Activated naive CD4-positive, alpha-beta T cell (primary cell): Measurements from ENCODE around the gene UBALD1.
"Not testable (repeated sequence)": the region's sequence is repeated elsewhere in the genome, so short reads cannot be mapped to it uniquely, and the experiment has no call there.

Experiments used
- DNase-seq, 4 experiments: peaks; one replicate each; lab custom pipeline; 2025; lab: John Stamatoyannopoulos, UW

Gene UBALD1

DNA sequence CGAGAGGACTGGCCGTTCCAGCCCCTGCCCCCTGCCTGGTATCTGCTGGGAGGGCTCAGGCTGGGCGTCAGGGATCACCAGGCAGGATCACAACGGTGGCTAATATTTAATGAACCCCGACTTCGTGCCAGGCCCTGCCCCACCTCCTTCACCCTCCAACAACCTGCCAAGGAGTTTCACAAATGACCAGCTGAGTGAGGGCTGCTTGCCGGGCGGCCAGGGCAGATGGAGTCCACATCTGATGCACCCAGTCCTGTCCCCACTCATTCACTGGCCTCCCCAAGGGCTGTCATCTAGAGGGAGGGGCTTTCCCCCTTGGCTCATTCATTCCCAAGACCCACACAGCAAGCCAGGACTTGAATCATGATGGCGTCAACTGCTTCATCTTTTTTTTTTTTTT is 17.5 kb downstream of the UBALD1 start:
- no peak for DNase-seq

DNA sequence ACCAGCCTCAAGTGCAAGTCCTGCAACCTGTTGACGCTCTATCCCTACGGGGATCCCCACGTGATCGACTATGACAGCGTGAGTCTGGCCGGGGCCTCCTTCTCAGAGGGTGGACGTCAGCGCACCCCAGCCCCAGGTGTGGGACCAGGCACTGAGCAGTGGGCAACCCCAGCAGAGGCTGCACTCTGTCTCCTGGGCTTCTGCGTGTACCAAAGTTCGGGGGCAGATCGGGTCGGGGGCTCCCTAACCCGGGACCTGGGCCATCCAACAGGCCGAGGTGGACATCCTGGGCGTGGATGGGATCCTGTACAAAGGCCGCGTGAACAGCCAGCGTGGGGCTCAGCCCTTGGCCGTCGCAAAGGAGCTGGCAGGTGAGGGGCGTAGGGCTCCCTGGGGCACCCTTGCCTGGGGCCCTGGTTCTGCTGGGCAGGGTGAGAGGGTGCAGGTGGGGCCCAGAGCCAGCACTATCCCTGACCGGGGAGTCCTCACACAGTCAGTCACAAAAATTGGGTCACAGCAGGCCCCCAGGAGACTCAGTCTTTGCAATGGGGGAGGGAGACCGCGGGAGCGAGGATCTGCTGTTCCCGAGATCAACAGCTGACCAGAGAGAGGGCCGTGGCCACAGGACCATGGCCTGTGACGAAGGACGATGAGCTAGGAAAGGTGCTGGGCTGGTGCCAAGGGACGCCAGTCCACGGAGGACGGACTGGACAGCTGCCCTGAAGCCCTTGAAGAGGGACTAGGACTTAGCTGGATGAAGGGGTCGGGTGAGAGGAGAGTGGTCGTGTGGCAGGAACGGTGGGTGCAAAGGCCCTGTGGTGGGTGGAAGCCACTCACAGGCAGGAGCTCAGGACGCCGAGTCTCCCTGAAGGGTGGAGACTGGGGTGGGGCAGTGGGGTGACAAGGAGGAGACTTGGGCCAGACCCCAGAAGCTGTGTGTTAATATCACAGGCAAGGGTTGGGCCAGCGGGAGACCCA is 20.0 kb downstream of the UBALD1 start:
- no peak for DNase-seq

DNA sequence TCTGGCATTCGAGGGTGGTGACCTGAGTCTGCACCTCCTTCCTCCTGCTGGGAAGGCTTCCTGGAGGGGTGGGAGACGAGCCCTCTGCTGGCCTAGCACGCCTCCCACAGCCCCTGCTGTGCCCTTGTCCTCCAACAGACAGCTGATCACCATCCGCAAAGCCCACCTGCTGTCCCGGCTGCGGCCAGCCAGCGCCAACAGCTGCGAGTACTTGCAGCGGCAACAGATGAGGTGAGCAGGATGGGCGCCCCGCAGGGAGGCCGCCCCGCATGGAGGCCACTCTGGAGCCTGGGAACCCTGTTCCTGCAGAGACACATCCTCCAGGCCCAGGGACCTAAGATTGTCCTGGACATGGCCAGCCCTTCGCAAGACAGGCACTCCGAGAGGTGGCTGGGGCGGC is 21.6 kb downstream of the UBALD1 start:
- DNase-seq: no peak

DNA sequence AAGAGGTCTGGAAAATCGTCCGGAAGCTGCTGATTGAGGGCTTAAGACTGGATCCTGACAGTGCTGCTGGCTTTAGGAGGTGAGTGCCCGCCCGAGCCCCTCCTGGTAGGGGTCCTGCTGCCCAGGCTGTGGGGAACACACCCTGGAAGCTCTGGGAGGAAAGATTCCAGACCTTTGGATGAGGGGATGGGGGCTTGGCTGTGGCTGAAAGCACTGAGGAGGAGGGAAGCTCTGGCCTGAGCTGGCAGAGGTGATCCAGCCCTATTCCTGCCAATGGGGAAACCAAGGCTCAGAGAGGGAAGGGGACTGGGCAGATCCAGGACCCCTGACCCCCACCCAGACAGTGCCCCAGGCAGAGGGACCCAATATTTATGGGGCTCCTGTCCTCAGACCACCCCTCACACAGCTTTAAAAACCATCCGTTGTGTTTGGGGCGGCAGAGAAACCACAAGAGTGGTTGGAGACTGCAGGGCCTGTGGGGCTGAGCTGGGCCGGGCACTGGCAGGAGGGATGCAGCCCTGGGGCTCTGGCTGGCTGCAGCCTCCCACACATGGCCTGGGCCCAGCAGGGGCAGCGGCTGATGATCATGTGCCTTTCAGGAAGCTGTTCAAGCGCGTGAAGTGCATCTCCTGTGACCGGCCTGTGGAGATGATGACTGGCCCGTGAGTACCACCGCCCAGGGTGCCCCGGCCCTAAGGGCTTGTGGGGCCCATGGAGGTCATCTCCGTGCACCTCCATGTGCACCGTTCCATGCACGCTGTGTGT is 22.8 kb downstream of the UBALD1 start:
- DNase-seq: no peak

DNA sequence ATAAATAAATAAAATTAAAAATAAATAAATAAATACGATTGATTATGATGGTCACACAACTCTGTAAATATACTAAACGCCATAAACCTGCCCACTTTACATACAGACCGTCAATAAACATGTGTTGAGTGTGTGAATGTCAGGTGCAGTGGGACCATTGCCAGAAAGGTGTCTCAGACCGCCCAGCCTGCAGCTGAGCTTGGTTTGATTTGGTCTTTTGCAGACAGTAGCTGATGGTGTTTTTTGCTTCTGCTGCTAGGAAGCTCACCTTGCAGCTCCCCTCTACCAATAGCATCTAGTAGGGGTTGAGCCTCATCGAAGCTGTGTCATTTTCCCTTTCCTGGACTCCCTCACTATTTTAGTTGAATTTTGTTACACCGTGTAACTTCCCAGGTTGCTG is 23.5 kb downstream of the UBALD1 start:
- DNase-seq: no peak

DNA sequence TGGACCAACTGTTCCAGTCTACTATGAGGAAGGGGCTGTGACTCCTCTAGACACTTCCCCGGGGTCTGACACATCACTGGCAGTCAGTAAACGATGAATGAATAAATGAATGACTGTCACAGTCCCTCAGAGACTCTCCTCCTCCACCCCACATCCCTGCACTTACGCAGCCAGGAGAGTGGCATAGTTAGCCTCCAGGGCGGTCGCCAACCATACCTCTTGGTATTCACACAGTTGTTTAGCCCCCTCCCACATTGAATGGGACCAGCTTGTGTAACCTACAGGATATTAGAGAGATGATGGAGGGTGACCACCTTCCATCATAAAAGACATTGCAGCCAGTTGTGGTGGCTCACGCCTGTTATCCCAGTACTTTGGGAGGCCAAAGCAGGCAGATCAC is 25.7 kb downstream of the UBALD1 start:
- DNase-seq: no peak

DNA sequence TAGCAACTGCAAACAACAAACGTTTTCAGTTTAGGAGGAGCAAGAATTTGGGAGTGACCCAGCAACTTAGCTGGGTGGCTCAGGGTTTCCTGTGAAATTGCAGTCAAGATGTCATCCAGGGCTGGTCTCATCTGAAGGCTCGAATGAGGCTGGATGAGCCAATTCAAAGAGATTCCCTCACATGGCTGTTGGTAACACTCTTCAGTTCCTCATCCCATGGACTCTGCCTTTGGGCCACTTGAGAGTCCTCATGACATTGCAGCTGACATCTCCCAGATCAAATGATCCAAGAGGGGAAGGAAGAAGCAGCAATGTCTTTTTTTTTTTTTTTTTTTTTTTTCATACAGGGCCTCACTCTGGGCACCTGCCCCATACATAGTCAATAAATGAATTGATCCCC is 26.3 kb downstream of the UBALD1 start:
- no peak for DNase-seq

DNA sequence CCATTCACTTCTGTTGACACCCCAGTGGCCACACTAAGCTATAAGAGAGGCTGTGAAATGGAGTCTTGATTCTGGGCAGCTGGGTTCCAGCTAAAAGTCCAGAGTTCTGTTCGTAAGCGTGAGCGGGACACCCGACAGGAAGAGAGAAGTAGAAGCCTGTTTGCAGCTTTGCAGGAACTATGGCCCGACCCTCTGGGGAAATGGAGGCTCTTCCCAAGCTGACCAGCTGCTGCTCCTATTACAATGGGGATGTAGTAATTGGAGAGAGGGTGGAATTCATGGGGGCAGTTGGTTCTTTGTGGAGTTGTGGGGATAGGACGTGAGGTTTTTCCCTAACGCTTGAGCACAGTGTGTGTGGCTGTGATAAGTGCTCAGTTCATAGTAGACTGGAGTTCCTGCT is 28.4 kb downstream of the UBALD1 start:
- no peak for DNase-seq

DNA sequence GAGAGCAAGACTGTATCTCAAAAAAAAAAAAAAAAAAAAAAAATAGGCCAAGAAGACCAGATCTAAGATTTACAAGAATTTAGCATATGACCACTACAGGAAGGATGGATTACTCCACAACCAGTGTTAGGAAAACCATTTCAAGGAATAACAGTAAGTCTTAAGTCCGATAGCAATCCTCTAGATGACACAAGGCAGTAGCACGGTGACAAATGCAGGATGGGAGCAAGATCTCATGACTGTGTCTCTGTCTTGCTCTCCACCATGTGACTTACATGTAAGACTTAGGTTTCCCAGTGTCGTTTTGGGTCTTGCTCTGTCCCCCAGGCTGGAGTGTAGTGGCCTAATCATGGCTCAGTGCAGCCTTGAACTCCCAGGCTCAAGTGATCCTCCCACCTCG is 30.8 kb downstream of the UBALD1 start:
- no peak for DNase-seq

DNA sequence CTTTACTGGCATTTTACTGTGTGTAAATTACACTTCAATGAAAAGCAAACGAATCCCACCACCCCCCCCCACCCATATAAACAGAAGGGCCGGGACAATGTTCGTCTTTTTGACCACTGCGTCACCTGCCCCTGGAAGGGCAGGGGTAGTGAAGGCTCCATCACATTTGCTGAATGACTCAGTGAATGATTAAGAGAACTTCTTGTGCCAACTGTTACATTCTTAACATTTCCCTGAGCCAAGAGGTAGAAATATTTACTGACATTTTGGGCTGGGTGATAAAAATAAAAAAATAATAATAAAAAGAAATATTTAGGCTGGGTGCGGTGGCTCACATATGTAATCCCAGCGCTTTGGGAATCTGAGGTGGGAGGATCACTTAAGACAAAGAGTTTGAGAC is 34.4 kb downstream of the UBALD1 start:
- no peak for DNase-seq

DNA sequence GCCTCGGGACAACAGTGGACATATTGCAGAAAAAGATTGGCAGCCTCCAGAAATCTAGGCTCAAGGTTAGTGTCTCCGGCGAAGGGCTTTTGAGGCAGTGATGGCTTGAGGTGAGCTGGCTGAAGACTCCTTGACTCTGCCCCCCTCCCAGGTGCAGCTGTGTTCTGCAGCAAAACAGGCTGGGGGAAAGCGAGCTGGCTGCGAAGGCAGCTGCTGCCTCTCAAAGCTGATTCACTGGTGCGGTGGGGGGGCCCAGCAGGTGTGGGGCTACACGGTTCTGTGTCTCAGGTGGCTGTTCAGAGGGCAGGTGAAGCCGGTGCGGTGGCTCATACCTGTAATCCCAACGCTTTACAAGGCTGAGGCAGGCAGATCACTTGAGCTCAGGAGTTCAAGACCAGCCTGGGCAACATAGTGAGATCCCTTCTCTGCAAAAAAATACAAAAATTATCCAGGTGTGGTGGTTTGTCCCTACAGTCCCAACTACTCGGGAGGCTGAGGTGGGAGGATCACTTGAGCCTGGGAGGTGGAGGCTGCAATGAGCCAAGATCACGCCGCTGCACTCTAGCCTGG is 35.6 kb downstream of the UBALD1 start:
- no peak for DNase-seq

DNA sequence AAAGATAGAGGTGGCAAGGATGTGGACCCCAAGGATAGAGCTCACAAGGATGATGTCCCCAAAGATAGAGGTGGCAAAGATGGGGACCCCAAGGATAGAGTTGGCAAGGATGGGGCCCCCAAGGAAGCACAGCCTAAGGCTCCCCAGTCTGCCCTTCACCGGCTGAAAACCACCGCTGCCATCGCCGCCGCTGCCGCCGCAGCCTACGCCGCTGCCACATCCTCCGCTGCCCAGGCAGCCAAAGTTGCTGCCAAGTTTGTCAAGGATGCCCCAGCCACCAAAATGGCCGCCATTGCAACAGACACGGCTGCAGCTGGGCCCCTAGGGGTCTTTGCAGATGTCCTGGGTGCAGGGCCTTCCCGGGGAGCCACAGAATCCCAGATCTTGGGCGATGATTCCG is 38.7 kb downstream of the UBALD1 start:
- no peak for DNase-seq

DNA sequence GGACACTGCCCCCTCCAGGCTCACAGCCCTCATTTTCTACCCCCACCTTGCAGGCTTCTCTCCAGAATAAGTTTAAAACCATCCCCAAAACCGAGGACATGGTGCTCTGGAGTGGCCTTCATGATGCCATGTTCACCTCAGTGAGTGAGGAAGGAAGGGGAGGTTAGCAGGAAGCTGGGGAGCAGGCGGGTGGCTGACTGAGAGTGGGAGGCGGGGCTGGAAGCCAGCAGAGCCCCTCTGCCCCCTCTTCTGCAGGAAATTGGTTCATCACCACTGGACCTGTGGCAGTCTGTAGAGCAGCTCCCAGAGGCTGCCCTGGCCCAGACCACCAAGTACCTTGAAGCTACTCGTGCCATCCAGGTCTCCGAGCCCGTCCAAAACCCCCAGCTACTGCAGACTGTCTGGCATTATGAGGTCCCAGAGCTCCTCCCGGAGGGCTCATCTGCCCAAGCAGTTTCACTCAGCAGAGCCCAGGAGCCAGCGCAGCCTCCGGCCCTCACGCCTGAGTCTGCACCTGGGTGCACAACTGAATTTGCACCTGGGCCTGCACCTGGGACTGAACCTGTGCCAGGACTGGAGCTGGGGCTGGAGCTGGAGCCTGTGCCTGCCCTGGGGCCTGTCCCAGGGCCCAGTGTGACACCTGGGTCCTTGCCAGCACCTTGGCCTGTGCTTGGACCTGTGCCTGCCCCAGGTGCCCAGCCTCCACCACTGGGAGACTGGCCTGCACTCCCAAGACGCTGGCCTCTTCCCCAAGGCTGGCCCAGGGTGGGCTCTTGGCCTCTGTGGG is 39.6 kb downstream of the UBALD1 start:
- DNase-seq: no peak

DNA sequence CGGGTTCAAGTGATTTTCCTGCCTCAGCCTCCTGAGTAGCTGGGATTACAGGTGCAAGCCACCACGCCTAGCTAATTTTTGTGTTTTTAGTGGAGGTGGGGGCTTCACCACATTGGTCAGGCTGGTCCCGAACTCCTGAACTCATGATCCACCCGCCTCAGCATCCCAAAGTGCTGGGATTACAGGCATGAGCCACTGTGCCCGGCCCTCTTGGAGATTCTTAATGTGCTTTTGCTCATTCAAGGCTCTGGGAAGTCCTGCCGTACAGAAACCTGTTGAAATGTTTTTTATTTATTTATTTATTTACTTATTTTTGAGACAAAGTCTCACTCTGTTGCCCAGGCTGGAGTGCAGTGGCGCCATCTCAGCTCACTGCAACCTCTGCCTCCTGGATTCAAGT is 40.8 kb downstream of the UBALD1 start:
- DNase-seq: not testable (repeated sequence)

DNA sequence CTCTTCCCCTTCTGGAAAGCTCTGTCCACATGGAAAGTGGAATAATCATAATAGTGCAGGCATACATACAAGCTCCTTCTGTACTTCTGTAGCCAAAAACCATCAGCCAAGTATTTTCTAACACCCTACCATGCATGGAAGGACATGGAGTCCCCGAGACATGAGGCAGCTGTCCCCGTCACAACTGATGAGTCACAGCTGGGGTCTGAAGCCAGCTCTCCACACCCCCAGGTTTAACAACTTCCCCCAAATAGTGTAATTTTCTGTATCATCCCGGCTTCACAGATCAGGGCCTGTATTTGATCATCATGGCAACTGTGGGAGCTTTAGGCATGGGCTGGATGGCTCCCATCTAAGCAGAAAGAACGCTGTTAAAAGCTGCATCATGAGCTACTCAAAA is 42.0 kb downstream of the UBALD1 start:
- DNase-seq: no peak

DNA sequence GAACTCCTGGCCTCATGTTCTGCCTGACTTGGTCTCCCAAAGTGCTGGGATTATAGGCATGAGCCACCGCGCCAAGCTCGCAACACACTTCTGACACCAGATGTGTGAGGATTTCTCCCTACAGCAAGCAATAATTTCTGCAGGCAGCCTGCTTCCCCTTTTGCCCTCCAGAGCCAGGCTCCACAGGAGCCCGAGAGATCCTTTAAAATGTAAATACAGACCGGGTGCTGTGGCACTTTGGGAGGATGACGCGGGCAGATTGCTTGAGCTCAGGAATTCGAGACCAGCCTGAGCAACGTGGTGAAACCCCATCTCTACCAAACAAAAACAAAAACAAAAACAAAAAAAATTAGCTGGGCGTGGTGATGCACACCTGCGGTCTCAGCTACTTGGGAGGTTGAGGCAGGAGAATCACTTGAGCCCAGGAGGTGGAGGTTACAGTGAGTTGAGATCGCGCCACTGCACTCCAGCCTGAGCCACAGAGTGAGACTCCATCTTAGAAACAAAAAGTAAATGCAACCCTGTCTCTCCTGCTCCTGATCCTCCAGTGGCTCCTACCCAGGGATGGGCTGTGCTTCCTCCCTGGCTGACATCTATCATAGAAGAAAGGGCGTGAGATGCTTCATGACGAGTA is 43.9 kb downstream of the UBALD1 start:
- DNase-seq: no peak

DNA sequence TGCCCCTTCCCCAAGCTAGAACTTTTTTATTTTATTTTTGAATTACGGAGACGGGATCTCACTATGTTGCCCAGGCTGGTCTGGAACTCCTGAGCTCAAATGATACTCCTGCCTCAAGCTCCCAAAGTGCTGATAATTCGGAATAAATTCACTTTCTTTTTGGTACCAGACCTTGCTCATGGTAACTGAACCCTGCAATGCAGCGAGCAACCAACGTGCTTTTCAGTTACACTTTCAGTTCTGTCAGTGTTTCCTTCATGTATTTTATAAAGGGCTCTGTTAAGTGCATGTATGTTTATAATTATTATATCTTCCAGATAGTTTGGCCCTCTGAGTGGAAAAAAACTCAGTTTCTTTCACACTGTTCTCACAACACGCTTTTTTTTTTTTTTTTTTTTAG is 44.6 kb downstream of the UBALD1 start:
- no peak for DNase-seq

DNA sequence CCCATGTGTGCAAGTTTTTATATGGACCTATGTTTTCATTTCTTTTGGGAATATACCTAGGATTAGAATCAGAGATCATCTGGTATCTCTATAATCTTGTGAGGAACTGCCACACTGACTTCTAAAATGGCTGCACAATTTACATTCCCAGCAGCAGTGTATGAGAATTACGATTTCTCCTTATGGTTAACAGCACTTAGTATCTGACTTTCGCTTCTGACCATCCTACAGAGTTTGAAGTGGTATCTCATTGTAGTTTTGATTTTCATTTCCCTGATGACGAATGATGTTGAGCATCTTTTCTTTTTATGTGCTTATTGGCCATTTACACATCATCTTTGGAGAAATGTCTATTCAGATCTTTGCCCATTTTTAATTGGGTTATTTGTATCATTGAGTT is 48.5 kb downstream of the UBALD1 start:
- DNase-seq: no peak

DNA sequence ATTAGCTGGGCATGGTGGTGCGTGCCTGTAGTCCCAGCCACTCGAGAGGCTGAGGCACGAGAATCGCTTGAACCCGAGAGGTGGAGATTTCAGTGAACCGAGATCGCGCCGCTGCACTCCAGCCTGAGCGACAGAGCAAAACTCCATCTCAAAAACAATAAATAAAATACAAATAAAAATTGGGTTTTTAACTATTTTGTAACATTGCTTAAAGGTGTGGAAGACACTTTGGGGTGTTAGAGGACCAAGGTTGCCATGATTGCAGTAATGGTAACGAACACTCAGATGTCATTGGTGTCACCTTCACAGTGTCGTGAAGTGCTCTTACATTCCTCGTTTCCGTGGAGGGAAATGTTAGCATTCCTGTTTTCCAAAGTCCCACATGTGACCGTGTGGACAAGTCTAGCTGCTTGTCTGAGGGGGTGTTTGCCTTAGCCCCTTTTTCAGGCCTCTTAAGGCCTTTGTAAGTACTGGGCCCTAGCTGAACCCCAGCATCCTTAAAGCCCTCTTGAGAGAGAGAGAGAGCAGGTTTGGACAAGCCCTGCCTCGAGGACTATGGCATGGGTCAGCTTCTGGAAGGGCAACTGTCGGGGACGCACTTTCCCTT is 49.9 kb downstream of the UBALD1 start:
- no peak for DNase-seq

DNA sequence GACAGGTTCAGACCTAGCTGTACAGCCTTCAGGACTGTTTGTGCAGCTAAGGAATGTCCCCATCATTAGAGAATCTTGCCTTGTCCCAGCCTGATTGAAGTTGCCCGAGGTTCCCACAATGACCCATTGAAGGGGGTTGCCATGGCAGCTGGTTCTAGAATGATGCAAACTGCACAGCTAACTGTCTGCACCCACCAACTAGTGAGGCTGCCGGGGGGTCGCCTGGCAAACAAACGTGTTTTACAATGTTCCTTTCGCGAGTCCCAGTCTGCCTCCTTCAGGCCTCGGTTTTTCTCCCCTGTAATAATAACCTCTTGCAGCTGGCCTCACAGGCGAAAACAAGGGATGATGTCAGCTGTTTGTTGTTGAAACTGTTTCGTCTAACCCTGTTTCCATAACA is 53.1 kb downstream of the UBALD1 start:
- DNase-seq: no peak
